Measurements from ENCODE around the gene MAP7D1. TPM values are rescaled to one million over a fixed set of nuclear protein-coding genes. Genes with fewer than 3 reads are reported as not detected.

The MAP7D1 gene
- total and polyA plus RNA-seq, 2 donors (not counting 3 experiments of a cell fraction or from before 2014, with no cell fraction given) = 69.7 to 193 TPM

- H3K4me3 ChIP-seq (replicated peaks in 1 of 3; ENCODE audit: insufficient read depth in 1 of 3, low read depth in 1 of 3, low read length in 3 of 3) = no peak overlapping the region
- H3K4me1 ChIP-seq (ENCODE audit: control insufficient read depth, extremely low read depth, insufficient read depth, low read length) = no peaks in the 10 kb centered on the region
- no peak overlapping the region for H3K9ac ChIP-seq (replicated peaks; ENCODE audit: extremely low read depth, insufficient read depth, low read length)
- no peaks in the 10 kb centered on the region for H3K27me3 ChIP-seq (ENCODE audit: control insufficient read depth in 2 of 2, insufficient read depth in 2 of 2, low read length in 2 of 2)
- H3K36me3 ChIP-seq (ENCODE audit: control insufficient read depth in 2 of 2, extremely low read depth in 1 of 2, insufficient read depth in 2 of 2, low read length in 2 of 2) = no peaks in the 10 kb centered on the region
- H3K9me3 ChIP-seq (replicated peaks; ENCODE audit: control insufficient read depth, insufficient read depth, low read length) = no peaks in the 10 kb centered on the region
- ChIA-PET CTCF (no interaction called here), POLR2A (no interaction called here)
- no peak for FAIRE-seq
- dilution Hi-C loops (cut with MboI; ENCODE audit: extremely low pct_ligation_motif_present, low sequenced_read_pairs) = no loop called here
- H3K79me2 ChIP-seq (ENCODE audit: control insufficient read depth, insufficient read depth, low read length) = no peaks in the 10 kb centered on the region
- H3K27ac ChIP-seq (ENCODE audit: insufficient read depth, low read depth, low read length) = no peak overlapping the region
- BruUV-seq (replicated peaks) = no TSS peak
- H3K4me2 ChIP-seq (ENCODE audit: insufficient read depth, low read length) = no peak overlapping the region
- intact Hi-C loops (cut with micrococcal nuclease) = no loop called here
- H4K20me1 ChIP-seq (replicated peaks; ENCODE audit: control insufficient read depth, extremely low read depth, insufficient read depth, low read length) = no peaks in the 10 kb centered on the region
- no peak overlapping the region for H2AFZ ChIP-seq (ENCODE audit: low read depth, low read length)
- H3K9me1 ChIP-seq (replicated peaks; ENCODE audit: control insufficient read depth, extremely low read depth, insufficient read depth, low read length) = no peaks in the 10 kb centered on the region
- DNase-seq (ENCODE audit: low read depth, low spot score) = no peak
- no peak for TF ChIP-seq POLR2AphosphoS5 (IDR thresholded peaks at IDR 0.05; ENCODE audit: insufficient read depth, low read depth, low read length)
- no peak for TF ChIP-seq MAX (IDR thresholded peaks at IDR 0.05; ENCODE audit: insufficient read depth, insufficient read length)
- TF ChIP-seq FOS (IDR thresholded peaks at IDR 0.05; ENCODE audit: borderline replicate concordance, insufficient read depth, low read length) = no peak
- TF ChIP-seq JUN (IDR thresholded peaks at IDR 0.05; ENCODE audit: borderline replicate concordance, insufficient read depth, insufficient read length, low read depth) = no peak
- no peak for TF ChIP-seq GATA2 (IDR thresholded peaks at IDR 0.05; ENCODE audit: insufficient read depth, insufficient read length, low read depth, low read length)
- no peak for TF ChIP-seq EZH2 (IDR thresholded peaks at IDR 0.05; ENCODE audit: borderline replicate concordance, low read depth, low read length, severe bottlenecking)
- TF ChIP-seq POLR2A (IDR thresholded peaks at IDR 0.05; ENCODE audit: low read depth, low read length) = no peak
- no peak for TF ChIP-seq MYC (IDR thresholded peaks at IDR 0.05; ENCODE audit: low read depth, low read length)
- TF ChIP-seq CTCF (IDR thresholded peaks at IDR 0.05; ENCODE audit: extremely low read depth in 1 of 2, insufficient read depth in 1 of 2, low read depth in 1 of 2, low read length in 2 of 2) = no peak
Measured at GRCh38 chr1:36203554-36204346, 47.8 kb downstream of the MAP7D1 start.
